Measurements from ENCODE around the gene PLXNC1.

PLXNC1 gene

DNA sequence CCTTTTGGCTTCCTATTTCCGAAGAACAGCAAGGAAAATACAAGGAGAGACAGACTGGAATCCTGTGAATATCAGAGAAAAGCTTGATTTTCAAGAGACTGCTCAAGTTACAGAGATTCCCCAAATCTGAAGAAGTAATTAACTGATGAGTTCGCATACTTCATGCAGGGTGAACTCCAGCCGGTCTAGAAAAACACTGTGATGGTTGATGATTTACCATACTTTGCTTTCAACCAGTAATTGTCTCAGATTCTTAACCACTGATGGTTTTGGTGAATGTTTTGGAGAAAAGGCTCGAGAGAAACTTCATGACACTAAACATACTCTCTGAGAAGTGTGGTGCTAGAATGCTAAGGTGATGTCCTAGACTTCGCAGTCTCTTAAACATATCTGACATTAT is 4.4 kb upstream of the PLXNC1 start:
- H3K27me3 ChIP-seq (ENCODE audit: insufficient read depth, low read length, poor library complexity, severe bottlenecking) = no peaks in the 10 kb centered on the region
- no peak overlapping the region for H3K9ac ChIP-seq (ENCODE audit: low read depth, low read length, poor library complexity, severe bottlenecking)

DNA sequence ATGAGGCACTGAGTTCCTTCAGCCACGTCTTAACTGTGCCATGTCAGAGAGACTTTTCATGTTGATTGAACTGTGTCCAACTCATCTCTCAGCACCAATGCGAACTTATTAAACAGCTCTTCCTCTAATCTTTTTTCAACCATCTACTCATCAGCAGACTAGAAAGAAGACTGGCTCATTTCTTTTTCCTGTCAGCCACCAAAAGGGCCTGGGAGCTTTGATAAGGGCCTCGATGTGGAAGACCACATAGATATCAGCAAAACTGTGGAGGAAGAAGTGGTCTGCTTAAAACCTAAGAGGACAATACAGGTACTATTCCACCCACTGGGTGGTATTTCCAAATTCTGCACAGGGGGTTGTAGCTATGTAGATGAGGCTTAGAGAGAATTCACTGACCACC is 3.6 kb upstream of the PLXNC1 start:
- no peaks in the 10 kb centered on the region for H3K27me3 ChIP-seq (ENCODE audit: insufficient read depth, low read length, poor library complexity, severe bottlenecking)
- H3K9me3 ChIP-seq (ENCODE audit: insufficient read depth, low read depth, low read length) = no peaks in the 10 kb centered on the region
- H4K20me1 ChIP-seq (ENCODE audit: insufficient read depth, low read length, poor library complexity, severe bottlenecking) = no peaks in the 10 kb centered on the region
- no peaks in the 10 kb centered on the region for H3K9me2 ChIP-seq (replicated peaks; ENCODE audit: low read depth, low read length)
- no peak overlapping the region for H2AFZ ChIP-seq (ENCODE audit: low read length)
- H3K4me1 ChIP-seq (ENCODE audit: insufficient read depth, low read length, poor library complexity, severe bottlenecking) = peaks cover 22% of the 10 kb centered on the region
- peaks cover 4% of the 10 kb centered on the region; the same call in 1 of the 2 replicates for H3K79me2 ChIP-seq (ENCODE audit: insufficient read depth, low read length)
- no peaks in the 10 kb centered on the region for H3K36me3 ChIP-seq (ENCODE audit: insufficient read depth, low read length)
- no peak for TF ChIP-seq EZH2phosphoT487 (IDR thresholded peaks at IDR 0.05; ENCODE audit: borderline replicate concordance)
- TF ChIP-seq, protein P1, sequence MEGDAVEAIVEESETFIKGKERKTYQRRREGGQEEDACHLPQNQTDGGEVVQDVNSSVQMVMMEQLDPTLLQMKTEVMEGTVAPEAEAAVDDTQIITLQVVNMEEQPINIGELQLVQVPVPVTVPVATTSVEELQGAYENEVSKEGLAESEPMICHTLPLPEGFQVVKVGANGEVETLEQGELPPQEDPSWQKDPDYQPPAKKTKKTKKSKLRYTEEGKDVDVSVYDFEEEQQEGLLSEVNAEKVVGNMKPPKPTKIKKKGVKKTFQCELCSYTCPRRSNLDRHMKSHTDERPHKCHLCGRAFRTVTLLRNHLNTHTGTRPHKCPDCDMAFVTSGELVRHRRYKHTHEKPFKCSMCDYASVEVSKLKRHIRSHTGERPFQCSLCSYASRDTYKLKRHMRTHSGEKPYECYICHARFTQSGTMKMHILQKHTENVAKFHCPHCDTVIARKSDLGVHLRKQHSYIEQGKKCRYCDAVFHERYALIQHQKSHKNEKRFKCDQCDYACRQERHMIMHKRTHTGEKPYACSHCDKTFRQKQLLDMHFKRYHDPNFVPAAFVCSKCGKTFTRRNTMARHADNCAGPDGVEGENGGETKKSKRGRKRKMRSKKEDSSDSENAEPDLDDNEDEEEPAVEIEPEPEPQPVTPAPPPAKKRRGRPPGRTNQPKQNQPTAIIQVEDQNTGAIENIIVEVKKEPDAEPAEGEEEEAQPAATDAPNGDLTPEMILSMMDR (conservative IDR thresholded peaks at IDR 0.05; ENCODE audit: low read length) = no peak
- peak overlapping the region; percentile 1 for H3K4me2 ChIP-seq (ENCODE audit: low read depth, low read length, poor library complexity, severe bottlenecking)
- H3F3A ChIP-seq (ENCODE audit: low read depth) = no peaks in the 10 kb centered on the region; the same call in 1 of the 2 replicates
- no peak overlapping the region for H3K4me3 ChIP-seq (ENCODE audit: low read length, poor library complexity, severe bottlenecking)
- no peak overlapping the region for H3K9ac ChIP-seq (ENCODE audit: low read depth, low read length, poor library complexity, severe bottlenecking)

More for the DNA sequence above, 4.4 kb upstream of the PLXNC1 start:
- TF ChIP-seq, protein P1 (conservative IDR thresholded peaks at IDR 0.05; ENCODE audit: low read length) = no peak
- no peak for TF ChIP-seq EZH2phosphoT487 (IDR thresholded peaks at IDR 0.05; ENCODE audit: borderline replicate concordance)
- H3K79me2 ChIP-seq (ENCODE audit: insufficient read depth, low read length) = no peaks in the 10 kb centered on the region
- H3F3A ChIP-seq (ENCODE audit: low read depth) = no peaks in the 10 kb centered on the region; the same call in 1 of the 2 replicates
- H3K4me1 ChIP-seq (ENCODE audit: insufficient read depth, low read length, poor library complexity, severe bottlenecking) = peaks cover 22% of the 10 kb centered on the region
- H3K4me2 ChIP-seq (ENCODE audit: low read depth, low read length, poor library complexity, severe bottlenecking) = no peak overlapping the region
- no peaks in the 10 kb centered on the region for H3K9me3 ChIP-seq (ENCODE audit: insufficient read depth, low read depth, low read length)
- no peaks in the 10 kb centered on the region for H4K20me1 ChIP-seq (ENCODE audit: insufficient read depth, low read length, poor library complexity, severe bottlenecking)
- no peaks in the 10 kb centered on the region for H3K9me2 ChIP-seq (replicated peaks; ENCODE audit: low read depth, low read length)
- H2AFZ ChIP-seq (ENCODE audit: low read length) = no peak overlapping the region
- no peaks in the 10 kb centered on the region for H3K36me3 ChIP-seq (ENCODE audit: insufficient read depth, low read length)
- H3K4me3 ChIP-seq (ENCODE audit: low read length, poor library complexity, severe bottlenecking) = no peak overlapping the region

DNA sequence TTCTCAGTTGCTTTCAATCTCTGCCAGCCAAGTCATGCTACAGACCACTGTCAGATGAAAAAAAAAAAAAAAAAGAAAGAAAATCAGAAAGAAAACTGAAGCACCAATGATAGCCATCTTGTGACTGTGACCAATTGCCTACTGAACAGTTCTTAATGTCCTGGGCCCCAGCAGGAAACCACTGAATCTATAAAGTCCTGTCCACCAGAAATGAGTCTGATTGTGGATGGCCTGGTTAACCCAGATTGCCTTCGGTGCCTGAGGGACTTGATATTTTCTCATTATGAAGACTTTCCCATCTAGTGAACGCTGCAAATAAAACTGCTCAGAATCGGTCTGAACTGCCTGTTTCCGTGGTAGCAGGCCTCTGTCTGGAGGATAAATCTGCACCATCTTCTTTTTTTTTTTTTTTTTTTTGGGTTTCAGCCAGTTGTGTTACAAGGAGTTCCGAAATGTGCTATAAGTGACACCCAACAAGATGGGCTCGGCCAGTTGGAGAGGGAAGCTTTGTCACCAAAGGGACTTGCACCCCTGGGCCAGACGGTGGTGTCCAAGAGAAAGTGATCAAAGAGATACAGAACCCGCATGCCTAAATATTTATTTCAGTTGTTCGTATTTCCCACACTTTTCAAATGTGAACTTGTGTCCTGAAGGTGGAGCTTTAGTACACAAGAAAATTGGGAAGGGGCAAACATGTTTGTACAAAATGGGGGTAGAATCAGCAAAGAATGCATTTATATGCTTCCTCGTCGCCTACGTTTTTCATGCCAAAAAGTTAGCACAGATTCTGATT is 3.0 kb upstream of the PLXNC1 start:
- Histone ChIP-seq H3K27me3 (ENCODE audit: insufficient read depth, low read length, poor library complexity, severe bottlenecking) (no peaks in the 10 kb centered on the region), H3K79me2 (ENCODE audit: insufficient read depth, low read length) (peaks cover 10% of the 10 kb centered on the region; the same call in 1 of the 2 replicates), H3K4me3 (ENCODE audit: low read length, poor library complexity, severe bottlenecking) (no peak overlapping the region), H3K9ac (ENCODE audit: low read depth, low read length, poor library complexity, severe bottlenecking) (no peak overlapping the region), H3K9me2 (replicated peaks; ENCODE audit: low read depth, low read length) (no peaks in the 10 kb centered on the region), H3K36me3 (ENCODE audit: insufficient read depth, low read length) (no peaks in the 10 kb centered on the region), H4K20me1 (ENCODE audit: insufficient read depth, low read length, poor library complexity, severe bottlenecking) (no peaks in the 10 kb centered on the region), H3K4me1 (ENCODE audit: insufficient read depth, low read length, poor library complexity, severe bottlenecking) (peaks cover 22% of the 10 kb centered on the region), H3K9me3 (ENCODE audit: insufficient read depth, low read depth, low read length) (no peaks in the 10 kb centered on the region), H2AFZ (ENCODE audit: low read length) (no peak overlapping the region), H3F3A (ENCODE audit: low read depth) (no peaks in the 10 kb centered on the region; the same call in 1 of the 2 replicates), H3K4me2 (ENCODE audit: low read depth, low read length, poor library complexity, severe bottlenecking) (peak overlapping the region; percentile 1)
- TF ChIP-seq, protein P1 (conservative IDR thresholded peaks at IDR 0.05; ENCODE audit: low read length) = peak; percentile 64
- TF ChIP-seq EZH2phosphoT487 (IDR thresholded peaks at IDR 0.05; ENCODE audit: borderline replicate concordance) = no peak

Data from Loucy (cell line).